Mucosa of gallbladder (tissue), 1 donor: Measurements from ENCODE around the gene CDC37L1. TPM values are rescaled to one million over a fixed set of nuclear protein-coding genes. Genes with fewer than 3 reads are reported as not detected.
"Not testable (repeated sequence)": the region's sequence is repeated elsewhere in the genome, so short reads cannot be mapped to it uniquely, and the experiment has no call there.

Source experiments
- DNase-seq: peaks from one replicate; pipeline ENCODE4 v3.0.0-alpha.2; 2020; ENCODE audit warnings: low spot score
- total RNA-seq: library from RNA; stranded (reverse); gene quantifications from one replicate; pipeline ENCODE4 v1.2.1, GENCODE V29; 2021
- donor health status: DM: no; HTN: no; CAD: no.

CDC37L1 gene
- 24.9 TPM for total RNA-seq

DNA sequence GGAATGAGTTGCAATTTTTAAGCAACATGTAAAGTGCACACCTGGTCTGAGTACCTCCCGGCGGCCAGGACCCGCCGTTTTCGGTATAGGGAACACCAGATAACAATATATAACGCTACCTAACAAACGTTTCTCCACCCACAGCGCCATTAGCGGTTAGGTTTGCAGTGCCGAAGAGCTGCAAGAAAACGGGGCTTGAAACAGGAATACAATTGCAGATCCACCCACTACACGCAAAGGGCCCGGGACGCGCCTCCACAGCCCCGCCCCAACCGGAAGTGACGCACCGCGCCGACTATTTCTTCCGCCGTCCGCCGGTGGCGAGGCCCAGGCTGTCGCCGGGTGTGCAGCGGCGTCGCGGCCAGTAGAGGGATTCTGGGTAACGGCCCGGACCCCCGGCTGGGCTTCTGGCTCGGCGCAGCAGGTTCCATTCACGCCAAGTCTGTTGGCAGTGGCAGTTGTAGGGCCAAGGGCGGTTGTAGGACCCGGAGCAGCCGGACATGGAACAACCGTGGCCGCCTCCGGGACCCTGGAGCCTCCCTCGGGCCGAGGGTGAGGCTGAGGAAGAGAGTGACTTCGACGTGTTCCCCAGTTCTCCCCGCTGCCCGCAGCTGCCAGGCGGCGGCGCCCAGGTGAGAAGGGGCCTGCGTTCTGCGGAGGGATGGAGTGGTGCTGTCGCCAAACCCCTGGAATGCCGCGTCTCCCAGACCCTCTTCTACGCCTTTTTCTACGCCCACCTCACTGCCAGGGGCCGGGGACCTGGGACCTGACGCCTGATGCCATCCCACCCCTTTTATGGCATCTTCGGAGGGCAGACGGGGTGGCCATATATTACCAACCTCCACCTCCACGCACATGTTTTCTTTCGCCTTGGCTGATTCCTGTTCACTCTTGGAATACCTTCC lies at the start of gene CDC37L1:
TSS of gene CDC37L1 (plus strand) at position 302 of the 905 bp plus-strand sequence. CDS start at position 501, 199 bp downstream.
- peak; percentile 99 for DNase-seq

DNA sequence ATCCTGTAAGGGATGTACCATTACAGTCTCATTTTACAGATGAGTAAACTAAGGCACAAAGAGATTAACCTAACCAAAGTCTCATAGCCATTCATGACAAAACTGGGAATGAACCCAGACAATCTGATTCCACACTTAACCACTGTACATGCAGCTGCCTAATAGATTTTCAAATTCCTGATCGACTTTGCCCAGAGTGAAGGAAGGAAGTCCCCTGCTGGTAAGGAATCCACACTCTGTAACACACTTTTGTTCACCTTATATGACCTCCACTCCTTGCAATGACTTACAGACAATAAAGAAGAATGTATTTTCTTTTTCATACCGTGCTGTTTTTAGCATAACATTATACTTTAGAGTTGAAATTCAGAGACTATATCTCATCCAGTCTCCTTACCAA lies 48.5 kb upstream of the CDC37L1 start:
- DNase-seq, result no peak

DNA sequence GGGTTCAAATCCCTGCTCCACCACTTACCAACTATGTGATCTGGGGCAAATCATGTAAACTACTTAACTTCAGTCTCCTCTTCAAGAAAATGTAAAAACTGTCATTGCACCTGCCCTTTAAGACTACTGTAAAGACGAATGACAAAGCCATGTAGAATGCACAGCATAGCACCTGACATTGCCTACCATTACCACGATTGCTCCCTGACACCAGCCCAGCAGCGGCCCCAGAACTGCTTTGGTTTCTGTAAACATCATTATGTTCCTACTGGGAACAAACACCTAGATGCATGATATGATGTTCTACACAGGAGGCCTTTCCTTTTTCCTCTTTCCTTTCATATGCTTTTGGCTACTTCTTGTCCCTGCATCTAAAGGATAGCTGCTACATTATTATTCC lies 40.4 kb upstream of the CDC37L1 start:
- DNase-seq, result no peak

DNA sequence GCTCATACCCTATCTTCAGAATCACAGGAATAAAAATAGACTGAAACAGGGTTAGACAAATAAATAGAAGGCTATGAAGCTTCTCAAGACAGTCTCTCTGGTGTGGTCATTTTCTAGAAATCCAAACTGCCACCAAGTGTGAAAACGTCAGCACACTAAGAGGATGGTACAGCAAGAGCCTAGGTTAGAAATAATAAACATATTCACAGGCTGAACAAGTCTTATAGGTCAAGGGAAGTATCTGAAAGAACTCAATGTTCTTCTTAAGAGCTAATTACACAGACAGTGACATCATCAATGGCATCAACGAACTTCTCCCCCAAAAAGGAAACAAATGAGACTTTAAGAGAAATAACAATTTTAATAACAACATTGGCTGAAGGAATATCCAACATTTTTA lies 39.9 kb upstream of the CDC37L1 start:
- no peak for DNase-seq

DNA sequence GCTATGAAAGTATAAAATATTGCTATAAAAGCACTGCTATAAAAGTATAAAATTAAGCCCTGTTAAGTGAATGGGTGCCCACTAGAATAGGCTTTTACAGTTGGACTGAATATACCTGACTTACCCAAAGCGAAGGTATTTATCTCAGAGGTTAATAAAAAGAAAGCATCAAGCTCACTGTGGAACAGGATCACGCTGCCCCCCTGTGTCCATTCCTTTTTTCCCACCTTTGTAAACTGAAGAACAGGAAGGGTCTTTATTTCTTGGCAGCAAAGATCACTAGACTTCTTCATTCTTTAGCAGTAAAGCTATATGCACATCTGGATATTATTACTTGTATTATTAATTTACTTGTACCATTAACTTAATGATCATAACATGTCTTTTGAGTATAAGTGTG lies 39.3 kb upstream of the CDC37L1 start:
- DNase-seq, result no peak

DNA sequence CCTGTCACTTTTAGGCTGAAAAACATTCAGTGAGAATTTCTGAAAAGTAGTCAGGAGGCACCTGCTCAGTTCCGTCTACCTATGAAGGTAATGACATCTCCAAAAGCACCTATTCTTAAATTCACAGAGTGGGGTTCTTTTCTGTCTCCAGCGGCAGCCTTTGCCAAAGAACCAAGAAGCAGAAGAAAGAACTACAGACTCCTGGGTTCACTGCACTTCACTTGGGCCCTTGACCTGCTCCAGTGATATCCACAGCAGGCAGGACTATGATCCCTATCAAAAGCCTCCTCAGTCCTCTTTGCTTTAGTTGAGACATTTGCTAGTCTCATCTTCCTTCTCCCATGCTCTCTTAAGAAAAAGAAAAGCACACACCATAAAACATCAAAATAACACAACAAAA lies 37.0 kb upstream of the CDC37L1 start:
- no peak for DNase-seq

DNA sequence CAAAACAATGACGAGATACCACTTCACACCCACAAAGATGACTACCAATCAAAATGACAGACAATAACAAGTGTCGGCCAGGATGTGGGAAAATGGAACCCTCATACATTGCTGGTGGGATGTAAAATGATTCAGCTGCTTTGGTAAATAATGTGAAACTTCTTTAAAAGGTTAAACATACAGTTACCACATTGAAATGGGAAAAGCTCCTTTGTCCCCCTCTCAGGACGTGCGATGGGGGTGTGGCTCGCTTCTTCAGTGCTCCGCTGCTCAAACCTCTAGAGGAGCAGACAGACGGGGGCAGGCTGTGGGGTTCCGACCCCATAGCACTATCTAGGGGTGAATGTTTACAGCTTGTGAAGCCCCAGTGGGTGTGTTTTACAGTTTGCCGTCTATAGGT lies 25.3 kb upstream of the CDC37L1 start:
- DNase-seq, result no peak

DNA sequence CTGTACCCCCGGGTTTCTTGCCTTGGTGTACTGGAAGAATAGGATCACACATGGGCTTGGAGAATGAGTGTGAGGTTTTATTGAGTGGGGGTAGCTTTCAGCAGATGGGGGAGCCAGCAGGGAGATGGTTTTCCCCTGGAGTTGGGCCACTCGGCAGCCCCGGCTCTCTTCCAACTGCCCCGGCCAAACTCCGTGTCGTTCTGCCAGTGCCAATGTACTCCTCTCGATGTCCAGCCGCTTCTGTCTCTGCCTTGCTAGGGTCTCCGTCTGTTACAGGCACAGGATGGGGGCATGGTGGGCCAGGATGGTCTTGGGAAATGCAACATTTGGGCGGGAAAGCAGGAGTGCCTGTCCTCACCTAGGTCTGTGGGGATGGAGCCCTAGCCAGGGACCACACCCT lies 24.8 kb upstream of the CDC37L1 start:
- DNase-seq, result no peak

DNA sequence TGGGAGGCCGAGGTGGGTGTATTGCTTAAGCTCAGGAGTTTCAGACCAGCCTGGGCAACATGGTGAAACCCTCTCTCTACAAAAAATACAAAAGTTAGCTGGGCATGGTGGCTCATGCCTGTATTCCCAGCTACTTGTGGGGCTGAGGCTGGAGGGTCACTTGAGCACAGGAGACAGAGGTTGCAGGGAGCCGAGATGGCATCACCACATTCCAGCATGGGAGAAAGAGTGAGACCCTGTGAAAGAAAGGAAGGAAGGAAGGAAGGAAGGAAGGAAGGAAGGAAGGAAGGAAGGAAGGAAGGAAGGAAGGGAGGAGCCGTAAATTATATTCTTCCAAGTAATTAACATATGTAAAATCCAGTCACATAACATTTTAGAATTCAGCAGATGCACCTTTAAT lies 23.2 kb upstream of the CDC37L1 start:
- not testable (repeated sequence) for DNase-seq

DNA sequence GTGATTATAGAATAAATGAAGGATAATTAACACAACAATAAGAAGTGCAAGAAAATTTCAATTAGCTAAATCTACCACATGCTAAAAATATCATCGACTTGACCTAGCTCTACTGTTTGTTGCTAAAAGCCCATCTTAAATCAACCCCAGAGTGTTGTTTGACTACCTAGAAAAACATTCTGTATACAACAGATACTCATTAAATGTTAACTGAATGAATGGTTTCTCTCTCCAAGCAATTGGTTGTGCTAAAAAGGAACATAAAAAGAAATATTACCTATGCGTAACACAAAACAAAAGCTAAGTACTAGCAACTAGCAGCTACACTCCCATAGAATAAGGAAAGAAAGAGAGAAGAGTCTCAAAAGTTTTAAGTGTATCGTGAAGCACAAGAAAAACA lies 22.7 kb upstream of the CDC37L1 start:
- no peak for DNase-seq

DNA sequence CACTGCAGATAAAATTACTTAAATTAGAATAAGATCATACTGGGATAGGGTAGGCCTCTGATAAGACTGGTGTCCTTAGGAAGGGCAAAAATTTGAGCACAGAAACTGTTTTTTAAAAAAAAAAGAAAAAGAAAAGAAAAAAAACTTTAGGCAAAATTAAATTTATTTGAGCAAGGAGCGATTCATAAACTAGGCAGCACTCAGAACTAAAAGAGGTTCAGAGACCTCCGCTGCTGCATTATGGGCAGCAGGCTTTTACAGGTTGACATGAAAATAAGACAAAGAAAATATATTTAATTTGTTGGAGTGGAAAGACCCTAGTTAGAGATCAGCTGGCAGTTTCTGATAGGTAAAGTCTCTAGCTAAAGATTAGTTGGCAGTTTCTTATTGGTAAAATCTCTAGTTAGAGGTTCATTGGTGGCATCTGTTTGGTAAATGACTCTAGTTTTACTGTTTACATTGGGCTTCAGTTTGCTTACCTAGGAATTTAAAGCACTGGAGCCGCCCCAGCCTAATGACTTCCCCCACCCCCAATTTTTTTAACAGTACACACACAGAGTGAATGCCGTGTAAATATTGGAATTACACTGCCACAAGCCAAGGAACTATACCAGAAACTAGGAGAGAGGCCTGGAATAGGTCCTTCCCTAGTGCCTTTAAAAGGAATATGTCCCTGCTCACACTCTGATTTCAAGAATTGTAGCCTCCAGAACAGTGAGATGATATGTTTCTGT lies 21.8 kb upstream of the CDC37L1 start:
- no peak for DNase-seq

DNA sequence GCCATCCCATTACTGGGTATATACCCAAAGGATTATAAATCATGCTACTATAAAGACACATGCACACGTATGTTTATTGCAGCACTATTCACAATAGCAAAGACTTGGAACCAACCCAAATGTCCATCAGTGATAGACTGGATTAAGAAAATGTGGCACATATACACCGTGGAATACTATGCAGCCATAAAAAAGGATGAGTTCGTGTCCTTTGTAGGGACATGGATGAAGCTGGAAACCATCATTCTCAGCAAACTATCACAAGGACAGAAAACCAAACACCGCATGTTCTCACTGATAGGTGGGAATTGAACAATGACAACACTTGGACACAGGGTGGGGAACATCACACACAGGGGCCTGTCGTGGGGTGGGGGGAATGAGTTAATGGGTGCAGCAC lies 18.7 kb upstream of the CDC37L1 start:
- not testable (repeated sequence) for DNase-seq

DNA sequence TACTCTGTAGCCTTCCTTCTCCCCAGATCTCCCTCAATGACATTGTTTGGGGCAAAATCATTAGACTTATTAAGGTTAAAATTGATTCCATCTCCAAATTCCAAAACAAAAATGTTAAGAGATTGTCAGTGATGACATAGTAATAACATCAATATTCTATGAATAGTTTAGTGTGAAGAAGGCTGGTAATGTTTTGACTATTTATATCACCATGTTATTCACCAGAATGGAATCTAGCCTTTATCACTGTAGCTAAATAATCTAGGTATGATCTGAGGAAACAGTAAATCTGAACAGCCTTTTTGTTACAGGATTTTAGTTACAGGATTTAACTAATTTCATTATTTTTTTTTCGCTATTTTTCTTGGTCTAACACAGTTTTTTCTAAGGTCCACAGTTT lies 18.2 kb upstream of the CDC37L1 start:
- no peak for DNase-seq

DNA sequence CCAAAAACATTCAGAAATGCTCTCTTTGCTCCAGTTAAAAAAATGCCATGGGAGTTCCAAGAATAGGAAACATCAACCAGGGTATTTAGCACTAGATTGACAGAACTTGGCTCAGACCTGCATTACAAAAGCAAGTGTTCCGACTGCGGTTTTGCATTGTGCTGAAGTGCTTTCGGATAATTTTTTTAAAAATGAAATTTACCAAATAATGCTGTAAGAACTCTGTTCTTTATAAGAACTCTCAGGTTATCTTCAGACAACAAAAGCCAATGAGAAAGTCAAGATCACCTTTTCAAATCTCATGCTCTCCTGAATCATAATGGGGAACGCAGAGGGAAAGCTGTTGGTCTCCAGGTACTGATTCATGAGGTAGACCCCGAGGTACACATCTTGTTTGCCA lies 17.8 kb upstream of the CDC37L1 start:
- no peak for DNase-seq

DNA sequence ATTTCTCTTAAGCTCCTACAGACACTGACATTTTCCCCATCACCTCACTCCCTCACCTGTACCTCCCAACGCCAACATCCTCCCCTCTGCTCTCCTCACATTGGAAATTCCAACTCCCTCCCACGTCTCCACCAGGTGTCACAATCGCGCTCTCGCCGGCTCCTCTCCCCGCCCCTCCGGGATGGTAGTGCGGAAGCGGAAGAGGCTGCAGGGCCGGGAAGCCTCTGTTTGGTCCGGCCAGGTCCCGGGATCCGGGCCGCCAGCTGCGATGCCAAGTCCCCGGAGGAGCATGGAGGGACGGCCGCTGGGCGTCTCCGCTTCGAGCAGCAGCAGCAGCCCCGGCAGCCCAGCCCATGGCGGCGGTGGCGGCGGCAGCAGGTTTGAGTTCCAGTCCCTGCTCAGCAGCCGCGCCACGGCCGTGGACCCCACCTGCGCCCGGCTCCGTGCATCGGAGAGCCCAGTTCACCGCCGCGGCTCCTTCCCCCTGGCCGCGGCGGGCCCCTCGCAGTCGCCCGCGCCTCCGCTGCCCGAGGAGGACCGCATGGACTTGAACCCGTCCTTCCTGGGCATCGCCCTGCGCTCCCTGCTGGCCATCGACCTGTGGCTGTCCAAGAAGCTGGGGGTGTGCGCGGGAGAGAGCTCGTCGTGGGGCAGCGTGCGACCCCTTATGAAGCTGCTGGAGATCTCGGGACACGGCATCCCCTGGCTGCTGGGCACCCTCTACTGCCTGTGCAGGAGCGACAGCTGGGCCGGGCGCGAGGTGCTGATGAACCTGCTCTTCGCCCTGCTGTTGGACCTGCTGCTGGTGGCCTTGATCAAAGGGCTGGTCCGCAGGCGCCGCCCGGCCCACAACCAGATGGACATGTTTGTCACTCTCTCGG lies 17.0 kb upstream of the CDC37L1 start, which contains the start of gene PLPP6:
TSS of gene PLPP6 (plus strand) at position 187 of the 881 bp plus-strand sequence. CDS start at position 269, 82 bp downstream.
- peak; percentile 86 for DNase-seq

DNA sequence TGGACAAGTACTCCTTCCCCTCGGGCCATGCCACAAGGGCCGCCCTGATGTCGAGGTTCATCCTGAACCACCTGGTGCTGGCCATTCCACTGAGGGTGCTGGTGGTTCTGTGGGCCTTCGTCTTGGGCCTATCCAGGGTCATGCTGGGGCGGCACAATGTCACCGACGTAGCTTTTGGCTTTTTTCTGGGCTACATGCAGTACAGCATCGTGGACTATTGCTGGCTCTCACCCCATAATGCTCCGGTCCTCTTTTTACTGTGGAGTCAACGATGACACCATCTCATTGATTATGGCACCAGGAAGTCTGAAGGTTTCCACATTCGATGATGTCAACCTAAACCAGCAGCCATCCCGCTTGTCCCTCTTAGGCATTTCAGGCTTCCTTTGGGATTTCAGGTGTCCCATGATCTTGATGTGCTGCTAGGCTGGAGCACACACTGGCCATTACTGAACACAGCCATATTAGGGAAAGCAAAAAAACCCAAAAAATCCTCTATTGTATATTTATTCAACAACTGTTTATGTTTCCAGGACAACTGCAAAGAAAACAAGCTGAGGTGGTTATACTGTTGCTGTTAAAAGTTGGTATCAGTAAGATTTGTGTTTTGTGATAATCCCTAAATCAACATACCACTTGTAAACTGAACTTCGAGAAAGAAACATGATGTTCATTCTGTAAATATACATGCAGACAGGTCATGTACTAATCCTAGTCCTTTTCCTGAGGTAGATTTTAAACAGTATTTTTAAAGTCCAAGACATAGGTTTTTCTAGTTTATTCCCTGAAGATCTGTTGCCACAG lies 16.2 kb upstream of the CDC37L1 start:
- DNase-seq, result peak; percentile 28

DNA sequence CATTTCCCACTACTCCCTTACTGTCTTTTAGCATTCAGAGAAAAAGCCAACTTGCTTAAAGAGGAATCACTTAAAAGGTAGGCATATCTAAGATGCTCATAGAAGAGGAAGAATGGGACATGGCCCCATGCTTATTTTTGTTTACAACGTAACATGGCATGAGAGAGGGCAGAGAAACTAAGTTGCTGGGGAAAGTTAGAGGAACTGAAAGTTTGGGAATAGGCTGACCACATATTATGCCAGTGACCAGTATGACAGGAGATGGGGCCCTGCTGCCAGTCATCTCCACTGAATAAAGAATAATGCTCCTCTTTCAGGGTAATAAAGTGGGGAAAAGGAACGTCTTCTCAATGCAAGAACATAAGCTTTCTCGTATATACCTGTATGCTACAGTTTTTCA lies 15.4 kb upstream of the CDC37L1 start:
- DNase-seq, result no peak

DNA sequence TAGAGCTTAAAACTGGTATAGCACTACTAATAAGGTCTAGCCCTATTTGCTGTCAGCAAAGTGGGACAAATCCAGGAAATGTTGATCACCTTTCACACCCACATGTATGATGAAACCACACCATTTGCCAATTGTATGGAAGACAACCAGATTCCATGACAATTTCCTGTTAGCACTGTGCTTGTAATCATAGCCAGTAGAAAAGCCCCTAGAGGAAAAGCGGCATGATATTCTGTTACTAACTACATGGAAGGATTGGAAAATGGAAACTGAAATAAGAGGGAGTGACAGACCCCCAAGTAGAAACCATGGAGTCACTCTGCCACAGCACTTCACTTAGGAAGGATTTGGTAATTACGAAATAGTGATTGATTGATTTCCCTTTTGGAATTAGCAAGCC lies 14.0 kb upstream of the CDC37L1 start:
- no peak for DNase-seq

DNA sequence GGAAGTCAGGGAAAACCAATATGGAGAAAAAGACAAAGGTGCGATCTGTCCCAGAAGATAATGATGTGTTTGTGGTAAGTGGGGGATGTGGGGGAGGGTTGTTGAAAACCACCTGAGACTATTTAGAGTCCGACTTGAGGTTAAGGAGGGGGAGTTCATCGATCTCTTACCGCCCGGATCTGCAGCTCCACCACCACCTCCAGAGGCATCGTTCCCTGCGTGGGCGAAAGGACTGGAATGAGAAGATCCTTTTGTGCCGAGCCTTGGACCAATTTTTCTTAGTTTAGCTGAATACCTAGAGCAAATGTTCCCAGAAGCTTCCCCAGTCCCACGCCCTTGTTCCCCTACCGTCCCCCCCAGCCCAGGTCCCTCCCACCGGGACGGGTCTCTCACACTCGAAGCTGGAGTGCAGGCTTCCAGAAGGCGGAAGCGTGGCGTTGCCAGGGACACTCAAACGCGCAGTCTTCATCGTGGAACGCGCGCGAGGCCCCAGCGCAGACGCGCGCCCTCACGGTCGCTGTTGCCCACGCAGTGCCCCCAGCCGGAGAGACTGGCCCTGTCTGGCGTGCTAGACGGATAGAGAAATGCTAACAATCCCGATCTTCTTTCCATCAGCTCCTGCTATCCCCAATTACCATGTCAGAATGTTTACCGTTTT lies 13.2 kb upstream of the CDC37L1 start, which contains the start of gene SPATA6L:
TSS of gene SPATA6L (minus strand) at position 439 of the 658 bp plus-strand sequence. CDS start at position 209, 230 bp downstream.
- DNase-seq, result peak; percentile 76

DNA sequence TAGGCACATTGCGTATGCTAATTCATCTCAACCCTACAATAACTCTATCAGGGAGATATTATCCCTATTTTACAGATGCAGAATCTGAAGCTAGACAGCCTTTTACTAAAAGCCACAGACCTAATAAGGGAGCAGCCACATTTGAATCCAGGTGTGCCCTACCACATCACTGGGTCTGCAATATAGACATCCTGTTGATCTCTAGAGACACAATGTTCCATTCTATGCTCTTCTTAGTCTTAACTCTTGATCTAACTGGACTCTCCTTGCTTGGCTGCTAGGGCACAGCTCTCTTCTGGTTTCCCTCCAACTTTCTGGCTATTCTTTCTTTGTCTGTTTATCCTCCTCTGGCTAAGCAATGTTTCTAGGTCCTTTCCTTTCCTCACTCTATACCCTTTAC lies 11.7 kb upstream of the CDC37L1 start:
- DNase-seq, result no peak
